ENCODE data around the gene RNPEP.
"Not testable (repeated sequence)": the region's sequence is repeated elsewhere in the genome, so short reads cannot be mapped to it uniquely, and the experiment has no call there.

RNPEP gene

GRCh38 chr1:201946224-201946908 lies 36.1 kb upstream of the RNPEP start, which contains the start of gene LMOD1:
TSS of gene LMOD1 (minus strand) at chr1:201946548. CDS start at chr1:201946340, 208 bp downstream.
- Mint-ChIP-seq H3K9me3 (no peaks in the 10 kb centered on the region), H3K27ac (no peak within 1 kb of the TSS), H3K4me1 (ENCODE audit: low read depth) (peaks cover 7% of the 10 kb centered on the region), H3K4me3 (peak within 1 kb of the TSS; percentile 10), H3K36me3 (ENCODE audit: low read depth) (no peaks in the 10 kb centered on the region), H3K27me3 (ENCODE audit: low read depth) (peaks cover 61% of the 10 kb centered on the region)
- DNase-seq (ENCODE audit: low spot score), result no peak

- Mint-ChIP-seq H3K9me3 (no peaks in the 10 kb centered on the region), H3K36me3 (ENCODE audit: low read depth) (no peaks in the 10 kb centered on the region), H3K27me3 (ENCODE audit: low read depth) (peaks cover 59% of the 10 kb centered on the region), H3K4me3 (no peak overlapping the region), H3K27ac (no peak overlapping the region), H3K4me1 (ENCODE audit: low read depth) (peaks cover 7% of the 10 kb centered on the region)
- no peak for DNase-seq (ENCODE audit: low spot score)
Measured at GRCh38 chr1:201947697-201948008, 34.8 kb upstream of the RNPEP start.

- DNase-seq (ENCODE audit: low spot score), result no peak
- Mint-ChIP-seq H3K4me3 (no peak overlapping the region), H3K4me1 (ENCODE audit: low read depth) (peaks cover 9% of the 10 kb centered on the region), H3K9me3 (no peaks in the 10 kb centered on the region), H3K36me3 (ENCODE audit: low read depth) (no peaks in the 10 kb centered on the region), H3K27ac (no peak overlapping the region), H3K27me3 (ENCODE audit: low read depth) (peaks cover 47% of the 10 kb centered on the region)
Measured at GRCh38 chr1:201949491-201949890, 33.0 kb upstream of the RNPEP start.

- Mint-ChIP-seq H3K27me3 (ENCODE audit: low read depth) (peaks cover 5% of the 10 kb centered on the region), H3K27ac (peak overlapping the region; percentile 93), H3K4me3 (peak overlapping the region; percentile 99), H3K9me3 (no peaks in the 10 kb centered on the region), H3K36me3 (ENCODE audit: low read depth) (peaks cover 21% of the 10 kb centered on the region), H3K4me1 (ENCODE audit: low read depth) (peaks cover 15% of the 10 kb centered on the region)
- no peak for DNase-seq (ENCODE audit: low spot score)
Measured at GRCh38 chr1:201954263-201955008, 28.0 kb upstream of the RNPEP start.

GRCh38 chr1:201955009-201955728 lies 27.3 kb upstream of the RNPEP start, which contains the start of gene TIMM17A:
TSS of gene TIMM17A (plus strand) at chr1:201955503. CDS start at chr1:201955527, 24 bp downstream.
- Mint-ChIP-seq H3K36me3 (ENCODE audit: low read depth) (peaks cover 21% of the 10 kb centered on the region), H3K9me3 (no peaks in the 10 kb centered on the region), H3K4me3 (peak within 1 kb of the TSS; percentile 99), H3K4me1 (ENCODE audit: low read depth) (peaks cover 15% of the 10 kb centered on the region), H3K27ac (peak within 1 kb of the TSS; percentile 93), H3K27me3 (ENCODE audit: low read depth) (peaks cover 3% of the 10 kb centered on the region)
- peak; percentile 96 for DNase-seq (ENCODE audit: low spot score)

GRCh38 chr1:201955729-201956143 lies 26.7 kb upstream of the RNPEP start:
- no peak for DNase-seq (ENCODE audit: low spot score)
- peak overlapping the region; percentile 93 for H3K27ac Mint-ChIP-seq
- H3K9me3 Mint-ChIP-seq, result no peaks in the 10 kb centered on the region
- H3K4me3 Mint-ChIP-seq, result peak overlapping the region; percentile 99
- peaks cover 16% of the 10 kb centered on the region for H3K4me1 Mint-ChIP-seq (ENCODE audit: low read depth)
- no peaks in the 10 kb centered on the region for H3K27me3 Mint-ChIP-seq (ENCODE audit: low read depth)
- H3K36me3 Mint-ChIP-seq (ENCODE audit: low read depth), result peaks cover 25% of the 10 kb centered on the region

GRCh38 chr1:201958348-201958747 lies 24.1 kb upstream of the RNPEP start:
- Mint-ChIP-seq H3K27me3 (ENCODE audit: low read depth) (no peaks in the 10 kb centered on the region), H3K36me3 (ENCODE audit: low read depth) (peaks cover 36% of the 10 kb centered on the region), H3K27ac (no peak overlapping the region), H3K4me3 (no peak overlapping the region), H3K4me1 (ENCODE audit: low read depth) (peaks cover 16% of the 10 kb centered on the region), H3K9me3 (no peaks in the 10 kb centered on the region)
- no peak for DNase-seq (ENCODE audit: low spot score)

GRCh38 chr1:201962382-201962781 lies 20.1 kb upstream of the RNPEP start:
- not testable (repeated sequence) for H3K9me3 Mint-ChIP-seq; H3K4me1 Mint-ChIP-seq (ENCODE audit: low read depth); H3K4me3 Mint-ChIP-seq; H3K27ac Mint-ChIP-seq; DNase-seq (ENCODE audit: low spot score); H3K27me3 Mint-ChIP-seq (ENCODE audit: low read depth)
- peaks cover 52% of the 10 kb centered on the region for H3K36me3 Mint-ChIP-seq (ENCODE audit: low read depth)

- Mint-ChIP-seq H3K4me3 (no peak overlapping the region), H3K36me3 (ENCODE audit: low read depth) (peaks cover 50% of the 10 kb centered on the region), H3K9me3 (no peaks in the 10 kb centered on the region), H3K27me3 (ENCODE audit: low read depth) (no peaks in the 10 kb centered on the region), H3K27ac (no peak overlapping the region), H3K4me1 (ENCODE audit: low read depth) (peaks cover 2% of the 10 kb centered on the region)
- DNase-seq (ENCODE audit: low spot score), result no peak
Measured at GRCh38 chr1:201964261-201964660, 18.2 kb upstream of the RNPEP start.

- Mint-ChIP-seq H3K36me3 (ENCODE audit: low read depth) (peaks cover 51% of the 10 kb centered on the region), H3K4me1 (ENCODE audit: low read depth) (no peaks in the 10 kb centered on the region), H3K4me3 (no peak overlapping the region), H3K9me3 (no peaks in the 10 kb centered on the region), H3K27ac (no peak overlapping the region), H3K27me3 (ENCODE audit: low read depth) (no peaks in the 10 kb centered on the region)
- DNase-seq (ENCODE audit: low spot score), result no peak
Measured at GRCh38 chr1:201966171-201966570, 16.3 kb upstream of the RNPEP start.

- H3K4me3 Mint-ChIP-seq, result no peak overlapping the region
- no peaks in the 10 kb centered on the region for H3K9me3 Mint-ChIP-seq
- H3K4me1 Mint-ChIP-seq (ENCODE audit: low read depth), result peaks cover 6% of the 10 kb centered on the region
- no peaks in the 10 kb centered on the region for H3K27me3 Mint-ChIP-seq (ENCODE audit: low read depth)
- peaks cover 40% of the 10 kb centered on the region for H3K36me3 Mint-ChIP-seq (ENCODE audit: low read depth)
- no peak for DNase-seq (ENCODE audit: low spot score)
- no peak overlapping the region for H3K27ac Mint-ChIP-seq
Measured at GRCh38 chr1:201968202-201968925, 14.1 kb upstream of the RNPEP start.

GRCh38 chr1:201970334-201971159 lies 11.9 kb upstream of the RNPEP start:
- H3K4me1 Mint-ChIP-seq (ENCODE audit: low read depth), result peaks cover 6% of the 10 kb centered on the region
- no peak overlapping the region for H3K4me3 Mint-ChIP-seq
- H3K27ac Mint-ChIP-seq, result no peak overlapping the region
- no peaks in the 10 kb centered on the region for H3K9me3 Mint-ChIP-seq
- H3K27me3 Mint-ChIP-seq (ENCODE audit: low read depth), result peaks cover 8% of the 10 kb centered on the region
- H3K36me3 Mint-ChIP-seq (ENCODE audit: low read depth), result peaks cover 26% of the 10 kb centered on the region
- no peak for DNase-seq (ENCODE audit: low spot score)

GRCh38 chr1:201982082-201982622 lies 296 bp upstream of the RNPEP start:
- Mint-ChIP-seq H3K36me3 (ENCODE audit: low read depth) (peaks cover 2% of the 10 kb centered on the region), H3K4me3 (peak overlapping the region; percentile 94), H3K4me1 (ENCODE audit: low read depth) (peaks cover 22% of the 10 kb centered on the region), H3K9me3 (no peaks in the 10 kb centered on the region), H3K27ac (peak overlapping the region; percentile 83), H3K27me3 (ENCODE audit: low read depth) (peaks cover 11% of the 10 kb centered on the region)
- DNase-seq (ENCODE audit: low spot score), result peak; percentile 66

Data from T-helper 2 cell treated with Interferon-gamma antibody and Interleukin-4, amounts not matched to agents 5 μg/mL and 100 μg/mL, for 36 hours (primary cell).